Prostate gland (tissue), 2 donors: ENCODE measurements around the gene POMC.

ENCODE experiments used
- CTCF ChIP-seq, 4 experiments: fragments of 200-600 bp in 2 of 4; fragments of 450-650 bp in 2 of 4; sonication (generic) in 2 of 4; IDR thresholded peaks; 1 replicate in 3 of 4; 2 replicates in 1 of 4; pipeline ENCODE4 v1.5.1; 2016 to 2019; ENCODE audit warnings: antibody characterized with exemption in 4 of 4, mild to moderate bottlenecking in 2 of 4, moderate library complexity in 2 of 4
- POLR2A ChIP-seq: fragments of 450-650 bp; IDR thresholded peaks from one replicate; pipeline ENCODE4 v1.6.1; 2016; ENCODE audit warnings: antibody characterized with exemption, mild to moderate bottlenecking

GRCh38 chr2:25176138-25176537, 7.8 kb upstream of the POMC start:
- TF ChIP-seq CTCF (IDR thresholded peaks at IDR 0.05) (no peak), POLR2A (no peak)
